HL-60 (cell line): ENCODE data around the gene TBC1D30.

Experiments used
- DNase-seq, 2 experiments: peaks; one replicate each; pipeline ENCODE4 v3.0.0-alpha.2; 2010 to 2020; ENCODE audit warnings: low read depth in 1 of 2, low spot score in 1 of 2
- H3K27ac ChIP-seq: fragments of 250-450 bp; sonication (Bioruptor Pico); replicated peaks from 2 replicates; pipeline ENCODE4 v1.5.1; 2020; ENCODE audit warnings: mild to moderate bottlenecking, moderate library complexity
- H3K27me3 ChIP-seq: fragments of 250-450 bp; sonication (Bioruptor Pico); 2 replicates; pipeline ENCODE4 v1.5.1; 2021; ENCODE audit warnings: mild to moderate bottlenecking, moderate library complexity; ENCODE audit not compliant: insufficient read depth, poor library complexity, severe bottlenecking
- H3K4me3 ChIP-seq: replicated peaks from 2 replicates; pipeline ENCODE4 v1.5.1; 2011; ENCODE audit warnings: mild to moderate bottlenecking, control low read depth, low read length; ENCODE audit not compliant: insufficient read depth
- CTCF ChIP-seq: IDR thresholded peaks from one replicate; pipeline ENCODE4 v1.5.1; 2011; ENCODE audit warnings: low read length, control low read depth, inconsistent platforms; ENCODE audit not compliant: insufficient read depth
- GABPA ChIP-seq: IDR thresholded peaks from 2 replicates; pipeline ENCODE4 v1.6.1; 2012; ENCODE audit warnings: low read depth
- POLR2AphosphoS5 ChIP-seq: IDR thresholded peaks from 2 replicates; pipeline ENCODE4 v1.6.1; 2012; ENCODE audit warnings: low read depth
- SPI1 ChIP-seq: IDR thresholded peaks from 2 replicates; pipeline ENCODE4 v1.6.1; 2012; ENCODE audit warnings: low read depth, mild to moderate bottlenecking, borderline replicate concordance
- TF ChIP-seq, protein P1 (sequence below): IDR thresholded peaks from 2 replicates; pipeline ENCODE4 v1.6.1; 2012; ENCODE audit warnings: low read depth; ENCODE audit not compliant: insufficient replicate concordance

The TBC1D30 gene

GRCh38 chr12:64884728-64885127 is 60.3 kb downstream of the TBC1D30 start:
- H3K4me3 ChIP-seq: no peak overlapping the region
- DNase-seq: no peak
- no peak overlapping the region for H3K27ac ChIP-seq
- TF ChIP-seq POLR2AphosphoS5: no peak
- TF ChIP-seq, protein P1, sequence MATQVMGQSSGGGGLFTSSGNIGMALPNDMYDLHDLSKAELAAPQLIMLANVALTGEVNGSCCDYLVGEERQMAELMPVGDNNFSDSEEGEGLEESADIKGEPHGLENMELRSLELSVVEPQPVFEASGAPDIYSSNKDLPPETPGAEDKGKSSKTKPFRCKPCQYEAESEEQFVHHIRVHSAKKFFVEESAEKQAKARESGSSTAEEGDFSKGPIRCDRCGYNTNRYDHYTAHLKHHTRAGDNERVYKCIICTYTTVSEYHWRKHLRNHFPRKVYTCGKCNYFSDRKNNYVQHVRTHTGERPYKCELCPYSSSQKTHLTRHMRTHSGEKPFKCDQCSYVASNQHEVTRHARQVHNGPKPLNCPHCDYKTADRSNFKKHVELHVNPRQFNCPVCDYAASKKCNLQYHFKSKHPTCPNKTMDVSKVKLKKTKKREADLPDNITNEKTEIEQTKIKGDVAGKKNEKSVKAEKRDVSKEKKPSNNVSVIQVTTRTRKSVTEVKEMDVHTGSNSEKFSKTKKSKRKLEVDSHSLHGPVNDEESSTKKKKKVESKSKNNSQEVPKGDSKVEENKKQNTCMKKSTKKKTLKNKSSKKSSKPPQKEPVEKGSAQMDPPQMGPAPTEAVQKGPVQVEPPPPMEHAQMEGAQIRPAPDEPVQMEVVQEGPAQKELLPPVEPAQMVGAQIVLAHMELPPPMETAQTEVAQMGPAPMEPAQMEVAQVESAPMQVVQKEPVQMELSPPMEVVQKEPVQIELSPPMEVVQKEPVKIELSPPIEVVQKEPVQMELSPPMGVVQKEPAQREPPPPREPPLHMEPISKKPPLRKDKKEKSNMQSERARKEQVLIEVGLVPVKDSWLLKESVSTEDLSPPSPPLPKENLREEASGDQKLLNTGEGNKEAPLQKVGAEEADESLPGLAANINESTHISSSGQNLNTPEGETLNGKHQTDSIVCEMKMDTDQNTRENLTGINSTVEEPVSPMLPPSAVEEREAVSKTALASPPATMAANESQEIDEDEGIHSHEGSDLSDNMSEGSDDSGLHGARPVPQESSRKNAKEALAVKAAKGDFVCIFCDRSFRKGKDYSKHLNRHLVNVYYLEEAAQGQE: no peak
- TF ChIP-seq SPI1: no peak
- no peak for TF ChIP-seq GABPA
- no peak for TF ChIP-seq CTCF
- H3K27me3 ChIP-seq: no peaks in the 10 kb centered on the region

DNA sequence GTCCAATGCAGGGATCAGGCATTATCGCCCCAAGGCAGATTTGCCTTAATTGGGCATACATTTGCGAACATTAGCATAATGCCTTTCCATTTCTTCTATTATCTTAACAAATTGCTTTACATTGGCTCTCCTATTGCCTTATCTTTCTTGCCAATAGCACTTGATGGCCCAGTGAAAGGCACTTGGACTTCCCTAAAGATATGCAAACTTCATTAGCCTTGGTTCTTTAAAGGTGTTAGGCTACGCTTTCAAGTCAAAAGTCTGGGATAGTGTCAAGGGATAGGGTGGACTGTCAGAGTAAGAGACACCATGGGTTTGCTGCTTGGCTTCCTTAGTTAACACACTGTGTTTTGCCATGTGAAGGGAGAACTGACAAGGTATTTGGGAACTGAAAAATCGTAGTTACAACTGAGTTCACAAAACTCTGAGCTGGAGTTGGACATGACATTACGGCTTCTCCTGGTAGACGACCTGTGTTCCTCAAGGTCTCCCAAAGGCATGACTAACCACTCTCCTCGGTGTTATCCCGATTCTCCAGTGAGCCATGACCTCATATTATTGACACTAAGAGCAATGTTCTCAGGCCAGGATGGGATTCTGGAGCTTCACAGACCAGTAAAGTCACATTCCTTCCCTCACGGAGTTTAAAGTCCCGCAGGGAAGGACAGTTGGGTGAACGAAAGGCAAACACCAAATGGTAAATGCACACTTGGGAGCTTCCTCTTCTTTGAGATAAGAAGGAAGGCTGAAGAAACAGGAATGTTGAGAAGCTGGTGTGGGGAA is 65.2 kb downstream of the TBC1D30 start:
- DNase-seq: no peak
- H3K27me3 ChIP-seq: peaks cover 2% of the 10 kb centered on the region
- H3K27ac ChIP-seq: no peak overlapping the region
- no peak for TF ChIP-seq GABPA
- no peak for TF ChIP-seq CTCF
- TF ChIP-seq SPI1: no peak
- TF ChIP-seq POLR2AphosphoS5: no peak
- TF ChIP-seq, protein P1: no peak
- no peak overlapping the region for H3K4me3 ChIP-seq

GRCh38 chr12:64890873-64891468 is 66.5 kb downstream of the TBC1D30 start:
- peak; percentile 21 to 32 for DNase-seq
- Histone ChIP-seq H3K27ac (no peak overlapping the region), H3K27me3 (peaks cover 5% of the 10 kb centered on the region), H3K4me3 (no peak overlapping the region)
- TF ChIP-seq SPI1 (no peak), CTCF (peak; percentile 35)
